ENCODE results near the gene TJP1. TPM values are rescaled to one million over a fixed set of nuclear protein-coding genes. Genes with fewer than 3 reads are reported as not detected.

The TJP1 gene
- total RNA-seq (not detected), polyA plus RNA-seq (not detected), total RNA-seq (1.1 reads per million)

DNA sequence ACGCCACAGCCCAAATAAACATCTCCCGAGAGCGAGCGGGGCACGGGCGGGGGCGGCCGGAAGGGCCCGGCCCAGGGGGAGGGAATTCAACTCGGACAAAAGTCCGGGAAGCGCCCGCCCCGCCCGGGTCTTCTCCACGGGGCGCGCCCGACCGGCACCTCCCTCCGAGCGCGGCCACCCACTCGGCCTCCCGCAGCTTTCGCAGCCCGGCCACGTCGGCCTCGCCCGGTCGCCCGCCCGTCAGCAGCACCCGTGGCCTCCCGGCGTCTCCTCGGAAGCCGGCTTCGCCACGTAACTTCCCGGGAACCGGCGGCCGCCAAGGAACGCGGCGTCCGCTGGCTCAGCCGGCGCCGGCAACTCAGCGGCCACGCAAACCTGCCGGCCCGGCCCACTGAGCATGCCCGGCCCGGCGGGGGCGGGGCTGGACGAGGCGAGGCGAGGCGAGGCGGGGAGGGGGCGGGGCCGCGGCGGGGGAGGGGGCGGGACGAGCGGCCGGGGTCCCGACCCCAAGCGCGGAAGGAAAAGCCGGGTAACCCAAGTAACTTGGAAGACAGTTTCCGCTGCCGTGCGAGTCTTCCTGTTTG lies at the start of gene TJP1:
TJP1 (minus strand) TSS at position 369 of the 584 bp plus-strand sequence. CDS start 440 bp downstream, outside the sequence.
- Mint-ChIP-seq H3K36me3 (peaks cover 0 to 13% (median 4%) of the 10 kb centered on the region in 5 donors), H3K27me3 (peaks cover 51 to 67% (median 55%) of the 10 kb centered on the region in 5 donors), H3K9me3 (peaks cover 4 to 60% (median 20%) of the 10 kb centered on the region in 11 donors), H3K27ac (peak within 1 kb of the TSS in 2 of 9 donors; percentile 25 to 58), H3K4me1 (peaks cover 13 to 40% (median 23%) of the 10 kb centered on the region in 7 donors), H3K4me3 (peak within 1 kb of the TSS in 9 of 10 donors; percentile 56 to 74 (median 69))
- intact Hi-C loops (cut with micrococcal nuclease): no loop called here
- ChIA-PET CTCF (no interaction called here), POLR2A (no interaction called here)
- Histone ChIP-seq H3K27me3 (ENCODE audit: control insufficient read depth in 2 of 2, insufficient read depth in 2 of 2, low read length in 2 of 2) (peaks cover 11 to 24% of the 10 kb centered on the region in 2 donors), H3K9me3 (ENCODE audit: control insufficient read depth in 2 of 3, low read length in 3 of 3) (peaks cover 0 to 11% (median 0%) of the 10 kb centered on the region in 3 experiments), H3K36me3 (ENCODE audit: control insufficient read depth in 2 of 3, insufficient read depth in 3 of 3, low read length in 3 of 3) (no peaks in the 10 kb centered on the region), H3K4me3 (ENCODE audit: low read length) (no peak within 1 kb of the TSS), H3K4me1 (ENCODE audit: control insufficient read depth in 2 of 2, insufficient read depth in 2 of 2, low read length in 2 of 2) (peaks cover 0 to 30% of the 10 kb centered on the region in 2 donors), H3K27ac (ENCODE audit: low read depth, low read length) (no peak within 1 kb of the TSS)
- DNase-seq (no peak), ATAC-seq (no peak)

DNA sequence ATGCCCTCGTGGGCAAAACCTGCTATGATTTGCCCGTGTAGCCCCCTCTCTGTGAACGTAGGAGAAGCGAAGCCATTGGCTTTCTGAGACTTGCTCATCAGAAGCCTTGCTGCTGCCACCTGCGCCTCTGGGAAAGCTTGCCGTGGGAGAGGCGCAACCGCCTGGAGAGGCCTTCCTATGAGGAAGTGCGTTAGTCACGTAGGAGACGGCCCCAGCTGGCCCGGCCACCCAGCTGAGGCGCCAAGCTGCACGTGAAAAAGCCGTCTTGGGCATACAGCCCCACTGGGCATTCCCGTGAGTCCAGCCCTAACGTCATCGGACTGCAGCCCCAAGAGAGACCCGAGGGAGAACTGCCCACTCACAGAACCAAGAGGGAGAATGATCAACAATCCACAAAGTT lies 49.1 kb upstream of the TJP1 start:
- POLR2A ChIA-PET: no interaction called here
- no peak for ATAC-seq
- DNase-seq: no peak
- Histone ChIP-seq H3K27me3 (ENCODE audit: control insufficient read depth in 2 of 2, insufficient read depth in 2 of 2, low read length in 2 of 2) (no peaks in the 10 kb centered on the region), H3K27ac (ENCODE audit: low read depth, low read length) (no peak overlapping the region), H3K4me1 (ENCODE audit: control insufficient read depth in 2 of 2, insufficient read depth in 2 of 2, low read length in 2 of 2) (no peaks in the 10 kb centered on the region), H3K4me3 (ENCODE audit: low read length) (no peak overlapping the region), H3K36me3 (ENCODE audit: control insufficient read depth in 2 of 3, insufficient read depth in 3 of 3, low read length in 3 of 3) (no peaks in the 10 kb centered on the region), H3K9me3 (ENCODE audit: control insufficient read depth in 2 of 3, low read length in 3 of 3) (no peaks in the 10 kb centered on the region)
- Mint-ChIP-seq H3K27me3 (peaks cover 3 to 53% (median 31%) of the 10 kb centered on the region in 5 donors), H3K36me3 (no peaks in the 10 kb centered on the region), H3K27ac (no peak overlapping the region), H3K4me1 (peaks cover 0 to 1% (median 0%) of the 10 kb centered on the region in 7 donors), H3K4me3 (no peak overlapping the region), H3K9me3 (no peaks in the 10 kb centered on the region)
- intact Hi-C loops (cut with micrococcal nuclease): no loop called here
- CTCF ChIA-PET: no interaction called here

DNA sequence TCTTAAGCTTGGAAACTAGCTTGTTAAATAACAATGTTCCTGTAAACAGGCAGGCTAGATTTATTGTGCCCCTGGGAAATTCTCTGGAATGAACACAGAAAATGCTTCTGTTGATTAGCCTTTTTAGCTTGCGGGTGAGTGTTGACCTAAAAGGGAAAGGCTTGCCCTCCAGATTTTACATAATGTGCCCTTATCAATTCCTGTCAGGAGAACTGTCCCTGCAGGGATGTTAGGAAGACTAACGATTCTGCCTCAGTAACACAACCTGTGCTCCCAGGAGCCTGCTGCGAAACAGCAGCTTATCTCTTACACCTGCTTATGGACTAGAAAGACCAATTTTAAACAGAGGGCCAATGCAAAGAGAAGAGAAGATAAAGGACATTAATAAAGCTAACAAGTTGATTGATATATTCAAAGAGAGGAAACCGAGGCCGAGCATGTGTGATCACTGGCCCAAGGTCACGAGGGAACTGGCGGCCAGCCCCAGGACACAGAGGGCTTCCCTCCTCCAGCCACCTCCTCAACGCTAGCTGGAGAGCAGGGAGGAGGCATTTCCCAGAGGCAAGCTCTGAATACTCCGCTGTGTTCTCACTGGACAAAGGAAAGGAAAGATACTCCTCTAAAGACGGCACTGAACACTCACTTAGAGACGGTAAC lies 48.4 kb upstream of the TJP1 start:
- Histone ChIP-seq H3K36me3 (ENCODE audit: control insufficient read depth in 2 of 3, insufficient read depth in 3 of 3, low read length in 3 of 3) (no peaks in the 10 kb centered on the region), H3K9me3 (ENCODE audit: control insufficient read depth in 2 of 3, low read length in 3 of 3) (no peaks in the 10 kb centered on the region), H3K27me3 (ENCODE audit: control insufficient read depth in 2 of 2, insufficient read depth in 2 of 2, low read length in 2 of 2) (no peaks in the 10 kb centered on the region), H3K4me3 (ENCODE audit: low read length) (no peak overlapping the region), H3K27ac (ENCODE audit: low read depth, low read length) (no peak overlapping the region), H3K4me1 (ENCODE audit: control insufficient read depth in 2 of 2, insufficient read depth in 2 of 2, low read length in 2 of 2) (no peaks in the 10 kb centered on the region)
- Mint-ChIP-seq H3K4me3 (no peak overlapping the region), H3K27me3 (peaks cover 3 to 61% (median 36%) of the 10 kb centered on the region in 5 donors), H3K4me1 (peaks cover 0 to 1% (median 0%) of the 10 kb centered on the region in 7 donors), H3K27ac (no peak overlapping the region), H3K9me3 (no peaks in the 10 kb centered on the region), H3K36me3 (no peaks in the 10 kb centered on the region)
- CTCF ChIA-PET: no interaction called here
- intact Hi-C loops (cut with micrococcal nuclease): no loop called here
- POLR2A ChIA-PET: no interaction called here
- DNase-seq (no peak), ATAC-seq (no peak)

DNA sequence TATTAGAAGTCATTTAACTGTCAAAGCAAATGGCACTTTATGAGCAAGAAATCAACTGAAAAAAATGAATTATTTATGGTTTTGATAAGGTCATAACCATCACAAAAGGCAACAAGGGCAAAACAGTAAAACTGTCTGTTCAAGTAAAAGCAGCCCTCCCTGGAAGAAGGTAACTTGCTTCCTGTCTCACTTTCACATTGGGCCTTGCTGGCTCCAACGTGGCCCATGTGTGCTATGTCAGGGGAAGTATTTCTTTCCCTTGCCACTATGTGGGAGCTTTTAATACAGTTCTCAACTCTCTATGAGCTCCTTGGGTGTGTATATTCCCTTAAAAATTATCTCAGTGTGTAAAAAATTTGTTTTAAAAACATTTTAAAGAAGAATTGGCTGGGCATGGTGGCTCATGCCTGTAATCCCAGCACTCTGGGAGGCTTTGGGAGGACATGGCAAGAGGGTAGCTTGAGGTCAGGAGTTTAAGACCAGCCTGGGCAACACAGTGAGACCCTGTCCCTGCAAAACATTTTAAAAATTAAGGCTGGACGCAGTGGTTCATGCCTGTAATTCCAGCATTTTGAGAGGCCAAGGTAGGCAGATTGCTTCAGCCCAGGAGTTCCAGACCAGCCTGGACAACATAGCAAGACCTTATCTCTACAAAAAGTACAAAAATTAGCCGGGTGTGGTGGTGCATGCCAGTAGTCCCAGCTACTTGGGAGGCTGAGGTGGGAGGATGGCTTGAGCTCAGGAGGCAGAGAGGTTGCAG lies 45.2 kb upstream of the TJP1 start:
- Histone ChIP-seq H3K36me3 (ENCODE audit: control insufficient read depth in 2 of 3, insufficient read depth in 3 of 3, low read length in 3 of 3) (no peaks in the 10 kb centered on the region), H3K27me3 (ENCODE audit: control insufficient read depth in 2 of 2, insufficient read depth in 2 of 2, low read length in 2 of 2) (no peaks in the 10 kb centered on the region), H3K9me3 (ENCODE audit: control insufficient read depth in 2 of 3, low read length in 3 of 3) (no peaks in the 10 kb centered on the region), H3K4me3 (ENCODE audit: low read length) (no peak overlapping the region), H3K27ac (ENCODE audit: low read depth, low read length) (no peak overlapping the region), H3K4me1 (ENCODE audit: control insufficient read depth in 2 of 2, insufficient read depth in 2 of 2, low read length in 2 of 2) (no peaks in the 10 kb centered on the region)
- Mint-ChIP-seq H3K4me3 (no peak overlapping the region), H3K36me3 (no peaks in the 10 kb centered on the region), H3K9me3 (peaks cover 0 to under 1% (median 0%) of the 10 kb centered on the region in 11 donors), H3K4me1 (peaks cover 0 to 1% (median 0%) of the 10 kb centered on the region in 7 donors), H3K27me3 (peaks cover 3 to 59% (median 43%) of the 10 kb centered on the region in 5 donors), H3K27ac (no peak overlapping the region)
- intact Hi-C loops (cut with micrococcal nuclease): no loop called here
- ATAC-seq (no peak), DNase-seq (no peak)
- ChIA-PET POLR2A (no interaction called here), CTCF (interaction anchor here (0.6 kb wide), 1 partner anchor 23 kb away, joined by 3 read pairs; no protein-coding TSS in a partner anchor)

DNA sequence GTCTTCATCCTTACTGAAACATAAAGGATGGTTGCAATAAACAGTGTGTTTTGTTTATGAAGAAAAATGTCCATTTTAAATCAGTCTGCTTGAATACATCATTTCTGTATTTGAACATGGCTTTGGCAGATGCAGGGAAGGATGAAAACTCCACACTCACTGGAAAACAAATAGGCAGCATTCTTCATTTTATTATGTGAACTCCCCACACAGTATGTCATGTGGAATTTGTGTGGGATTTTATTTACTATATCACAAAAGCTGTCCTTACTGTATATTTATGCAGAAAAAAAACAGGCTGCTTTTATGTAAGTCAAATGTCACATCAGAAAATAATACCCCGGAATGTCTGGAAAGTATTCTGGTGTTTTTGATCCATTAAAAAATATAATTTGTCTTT lies 44.1 kb upstream of the TJP1 start:
- no peaks in the 10 kb centered on the region for H3K4me1 ChIP-seq (ENCODE audit: control insufficient read depth in 2 of 2, insufficient read depth in 2 of 2, low read length in 2 of 2)
- H3K27me3 ChIP-seq (ENCODE audit: control insufficient read depth in 2 of 2, insufficient read depth in 2 of 2, low read length in 2 of 2): no peaks in the 10 kb centered on the region
- no peak for ATAC-seq
- H3K4me3 ChIP-seq (ENCODE audit: low read length): no peak overlapping the region
- H3K36me3 ChIP-seq (ENCODE audit: control insufficient read depth in 2 of 3, insufficient read depth in 3 of 3, low read length in 3 of 3): no peaks in the 10 kb centered on the region
- POLR2A ChIA-PET: no interaction called here
- Mint-ChIP-seq H3K4me1 (peaks cover 0 to 1% (median 0%) of the 10 kb centered on the region in 7 donors), H3K27ac (no peak overlapping the region), H3K9me3 (peaks cover 0 to 8% (median 0%) of the 10 kb centered on the region in 11 donors), H3K27me3 (peaks cover 3 to 66% (median 46%) of the 10 kb centered on the region in 5 donors), H3K36me3 (no peaks in the 10 kb centered on the region), H3K4me3 (no peak overlapping the region)
- H3K27ac ChIP-seq (ENCODE audit: low read depth, low read length): no peak overlapping the region
- H3K9me3 ChIP-seq (ENCODE audit: control insufficient read depth in 2 of 3, low read length in 3 of 3): no peaks in the 10 kb centered on the region
- intact Hi-C loops (cut with micrococcal nuclease): no loop called here
- no peak for DNase-seq
- CTCF ChIA-PET: no interaction called here

DNA sequence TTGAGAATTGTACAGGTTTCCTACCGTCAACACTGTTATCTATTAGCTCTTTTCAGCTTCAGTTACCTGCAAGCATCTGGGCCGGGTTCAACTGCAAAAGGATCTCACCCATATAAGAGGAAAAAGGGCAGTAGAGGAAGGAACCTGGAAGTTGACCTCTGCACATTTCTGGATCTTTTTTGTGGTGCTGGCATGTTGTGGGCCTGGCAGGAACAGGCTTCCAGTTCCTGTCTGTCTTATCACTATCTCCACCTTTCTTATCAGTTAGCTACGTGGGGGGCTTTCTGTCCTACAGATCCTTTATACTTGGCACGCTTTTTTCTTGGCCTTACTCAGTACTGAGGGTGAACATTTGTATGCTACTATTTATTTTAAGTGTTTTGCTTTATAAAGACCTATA lies 42.2 kb upstream of the TJP1 start:
- Mint-ChIP-seq H3K4me1 (no peaks in the 10 kb centered on the region), H3K27ac (no peak overlapping the region), H3K36me3 (no peaks in the 10 kb centered on the region)

More for the DNA sequence above, 42.2 kb upstream of the TJP1 start:
- Histone ChIP-seq H3K36me3 (ENCODE audit: control insufficient read depth in 2 of 3, insufficient read depth in 3 of 3, low read length in 3 of 3) (no peaks in the 10 kb centered on the region), H3K27me3 (ENCODE audit: control insufficient read depth in 2 of 2, insufficient read depth in 2 of 2, low read length in 2 of 2) (no peaks in the 10 kb centered on the region), H3K9me3 (ENCODE audit: control insufficient read depth in 2 of 3, low read length in 3 of 3) (no peaks in the 10 kb centered on the region), H3K27ac (ENCODE audit: low read depth, low read length) (no peak overlapping the region), H3K4me1 (ENCODE audit: control insufficient read depth in 2 of 2, insufficient read depth in 2 of 2, low read length in 2 of 2) (no peaks in the 10 kb centered on the region), H3K4me3 (ENCODE audit: low read length) (no peak overlapping the region)
- Mint-ChIP-seq H3K4me3 (no peak overlapping the region), H3K9me3 (peaks cover 0 to 8% (median 0%) of the 10 kb centered on the region in 11 donors), H3K27me3 (peaks cover 3 to 65% (median 49%) of the 10 kb centered on the region in 5 donors)
- ChIA-PET CTCF (no interaction called here), POLR2A (no interaction called here)
- intact Hi-C loops (cut with micrococcal nuclease): no loop called here
- no peak for DNase-seq
- ATAC-seq: no peak
